Large intestine (tissue), 3 donors: ENCODE measurements around the gene SLC15A4. TPM values are rescaled to one million over a fixed set of nuclear protein-coding genes. Genes with fewer than 3 reads are reported as not detected.
"Not testable (repeated sequence)": the region's sequence is repeated elsewhere in the genome, so short reads cannot be mapped to it uniquely, and the experiment has no call there.

Source experiments
- DNase-seq, 2 donors: peaks; one replicate each; pipeline versions ENCODE4 v3.0.0 to v3.0.0-alpha.2; 2013
- H3K27ac ChIP-seq: one replicate; pipeline ENCODE4 v1.5.1; 2013; ENCODE audit warnings: low read length
- H3K27me3 ChIP-seq: 2 replicates; pipeline ENCODE4 v1.6.1; 2013; ENCODE audit warnings: low read length; ENCODE audit not compliant: control insufficient read depth, insufficient read depth
- H3K36me3 ChIP-seq: 2 replicates; pipeline ENCODE4 v1.6.1; 2013; ENCODE audit warnings: low read length; ENCODE audit not compliant: control insufficient read depth, insufficient read depth
- H3K4me1 ChIP-seq: one replicate; pipeline ENCODE4 v1.6.1; 2013; ENCODE audit warnings: low read length; ENCODE audit not compliant: control insufficient read depth, insufficient read depth
- H3K4me3 ChIP-seq: one replicate; pipeline ENCODE4 v1.5.1; 2013; ENCODE audit warnings: low read length
- H3K9me3 ChIP-seq: one replicate; pipeline ENCODE4 v1.6.1; 2013; ENCODE audit warnings: mild to moderate bottlenecking, low read depth, low read length, moderate library complexity; ENCODE audit not compliant: control insufficient read depth
- WGBS: methylation state at CpG from one replicate; pipeline ENCODE4 v1.1.5; 2013; ENCODE audit warnings: low lambda C conversion rate; ENCODE audit not compliant: insufficient coverage; 5-methylcytosine and 5-hydroxymethylcytosine counted together
- polyA plus RNA-seq: library from polyadenylated mRNA; unstranded; fragments of 120-200 nt; gene quantifications from one replicate; pipeline ENCODE4 v1.2.1, GENCODE V29; 2013

The SLC15A4 gene
- polyA plus RNA-seq, 1 donor = 21.5 TPM

- DNase-seq = no peak
- Histone ChIP-seq H3K9me3 (no peaks in the 10 kb centered on the region), H3K27ac (no peak overlapping the region), H3K4me3 (no peak overlapping the region), H3K36me3 (no peaks in the 10 kb centered on the region), H3K4me1 (no peaks in the 10 kb centered on the region), H3K27me3 (peaks cover 38% of the 10 kb centered on the region)
- WGBS = 100% methylated on average over 2 of the region's 7 CpGs
These were observed 33.0 kb upstream of the SLC15A4 start for GRCh38 chr12:128856791-128857078.

DNA sequence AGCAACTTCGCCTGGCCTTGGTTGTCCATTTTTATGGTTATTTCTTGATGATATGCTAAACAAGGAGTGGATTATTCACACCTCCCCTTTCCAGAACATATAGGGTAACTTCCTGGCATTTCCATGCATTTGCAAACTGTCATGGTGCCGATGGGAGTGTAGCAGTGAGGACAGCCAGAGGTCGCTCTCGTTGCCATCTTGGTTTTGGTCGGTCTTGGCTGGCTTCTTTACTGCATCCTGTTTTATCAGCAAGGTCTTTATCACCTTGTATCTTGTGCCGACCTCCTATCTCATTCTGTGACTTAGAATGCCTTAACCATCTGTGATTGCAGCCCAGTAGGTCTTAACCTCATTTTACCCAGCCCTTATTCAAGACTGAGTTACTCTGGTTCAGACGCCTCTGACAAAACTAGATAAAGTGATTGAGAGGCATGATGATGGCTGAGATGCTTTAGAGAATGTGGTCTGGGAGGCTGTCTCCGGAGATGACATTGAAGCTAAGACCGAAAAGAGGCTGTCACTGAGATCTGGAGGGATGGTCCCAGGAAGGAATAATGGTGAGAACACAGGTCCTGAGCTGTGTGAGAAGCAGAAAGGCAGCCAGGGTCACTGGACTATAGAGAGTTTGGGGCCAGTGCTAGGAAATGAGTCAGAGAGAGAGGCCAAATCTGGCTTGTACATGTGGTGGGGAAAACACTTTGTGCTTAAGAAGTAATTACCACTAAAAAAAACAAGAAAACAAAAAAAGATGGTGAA is 32.5 kb upstream of the SLC15A4 start:
- Histone ChIP-seq H3K9me3 (no peaks in the 10 kb centered on the region), H3K4me3 (no peak overlapping the region), H3K27me3 (peaks cover 38% of the 10 kb centered on the region), H3K4me1 (no peaks in the 10 kb centered on the region), H3K27ac (no peak overlapping the region), H3K36me3 (no peaks in the 10 kb centered on the region)
- DNase-seq = no peak
- 90% methylated on average over 2 of the region's 9 CpGs for WGBS

GRCh38 chr12:128853600-128854197 is 29.9 kb upstream of the SLC15A4 start:
- WGBS = no CpG with 5 or more reads among the region's 74 CpGs
- Histone ChIP-seq H3K4me3 (no peak overlapping the region), H3K4me1 (no peaks in the 10 kb centered on the region), H3K9me3 (no peaks in the 10 kb centered on the region), H3K36me3 (no peaks in the 10 kb centered on the region), H3K27me3 (peaks cover 41% of the 10 kb centered on the region), H3K27ac (no peak overlapping the region)
- DNase-seq = peak in 1 of 2 donors; percentile 9

DNA sequence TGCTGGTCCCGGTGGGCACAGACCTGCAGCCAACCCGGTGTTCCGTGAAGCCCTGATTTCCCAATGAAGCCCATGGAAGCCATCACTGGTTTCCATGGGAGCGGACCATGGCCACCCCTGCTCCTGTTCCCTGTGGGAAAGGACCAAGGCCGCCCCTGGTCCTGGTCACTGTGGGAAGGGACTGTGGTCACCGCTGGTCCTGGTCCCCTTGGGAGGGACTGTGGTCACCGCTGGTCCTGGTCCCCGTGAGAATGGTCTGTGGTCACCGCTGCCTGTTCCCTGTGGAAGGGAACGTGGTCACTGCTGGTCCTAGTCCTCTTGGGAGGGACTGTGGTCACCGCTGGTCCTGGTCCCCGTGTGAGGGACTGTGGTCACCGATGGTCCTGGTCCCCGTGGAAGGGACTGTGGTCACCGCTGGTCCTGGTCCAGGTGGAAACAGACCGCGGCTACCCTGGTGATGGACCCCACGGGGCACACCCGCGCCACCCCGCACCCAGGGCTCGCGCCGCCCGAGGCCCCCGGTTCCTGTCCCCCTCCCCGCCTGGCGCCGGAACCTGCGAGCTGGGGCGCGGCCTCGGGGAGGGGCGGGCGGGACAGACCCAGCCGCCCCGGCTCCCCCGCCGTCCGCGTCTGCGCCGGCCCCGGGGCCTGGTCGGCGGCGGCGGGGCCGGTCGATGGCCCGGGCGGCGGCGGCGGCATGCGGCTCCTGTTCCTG is 29.3 kb upstream of the SLC15A4 start, which contains the start of gene GLT1D1:
Gene GLT1D1 (plus strand): TSS at position 594 of the 715 bp plus-strand sequence. CDS start 104 bp downstream, at position 698.
- H3K27ac ChIP-seq = no peak within 1 kb of the TSS
- DNase-seq = no peak
- H3K4me3 ChIP-seq = no peak within 1 kb of the TSS
- H3K9me3 ChIP-seq = no peaks in the 10 kb centered on the region
- H3K36me3 ChIP-seq = no peaks in the 10 kb centered on the region
- no peaks in the 10 kb centered on the region for H3K4me1 ChIP-seq
- no CpG with 5 or more reads among the region's 56 CpGs for WGBS
- H3K27me3 ChIP-seq = peaks cover 41% of the 10 kb centered on the region

GRCh38 chr12:128852026-128852698 is 28.4 kb upstream of the SLC15A4 start:
- H3K27ac ChIP-seq = no peak overlapping the region
- no CpG with 5 or more reads among the region's 8 CpGs for WGBS

DNA sequence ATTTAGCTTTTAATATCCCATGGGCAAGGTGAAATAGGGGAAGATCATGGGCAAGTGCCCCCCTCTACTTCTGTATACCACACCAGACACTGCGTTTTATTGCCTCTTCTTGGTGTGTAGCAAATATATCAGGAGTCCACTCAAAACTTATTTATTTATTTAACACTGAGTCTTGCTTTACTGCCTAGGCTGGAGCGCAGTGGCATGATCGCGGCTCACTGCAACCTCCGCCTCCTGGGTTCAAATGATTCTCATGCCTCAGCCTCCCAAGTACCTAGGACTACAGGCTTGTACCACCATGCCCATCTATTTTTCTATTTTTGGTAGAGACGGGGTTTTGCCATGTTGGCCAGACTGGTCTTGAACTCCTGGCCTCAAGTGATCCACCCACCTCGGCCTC is 27.7 kb upstream of the SLC15A4 start:
- not testable (repeated sequence) for H3K4me1 ChIP-seq, DNase-seq, H3K4me3 ChIP-seq, H3K27ac ChIP-seq, H3K36me3 ChIP-seq, H3K9me3 ChIP-seq
- H3K27me3 ChIP-seq = peaks cover 41% of the 10 kb centered on the region
- WGBS = no CpG with 5 or more reads among the region's 7 CpGs

More at GRCh38 chr12:128852026-128852698, 28.4 kb upstream of the SLC15A4 start:
- DNase-seq = no peak
- no peak overlapping the region for H3K4me3 ChIP-seq
- H3K27me3 ChIP-seq = peaks cover 41% of the 10 kb centered on the region
- no peaks in the 10 kb centered on the region for H3K9me3 ChIP-seq
- H3K4me1 ChIP-seq = no peaks in the 10 kb centered on the region
- H3K36me3 ChIP-seq = no peaks in the 10 kb centered on the region

- Histone ChIP-seq H3K27ac (no peak overlapping the region), H3K36me3 (no peaks in the 10 kb centered on the region), H3K4me3 (no peak overlapping the region), H3K27me3 (peaks cover 40% of the 10 kb centered on the region), H3K9me3 (no peaks in the 10 kb centered on the region), H3K4me1 (no peaks in the 10 kb centered on the region)
- WGBS = no CpG with 5 or more reads among the region's 3 CpGs
- no peak for DNase-seq
These were observed 26.6 kb upstream of the SLC15A4 start for GRCh38 chr12:128850400-128850799.

DNA sequence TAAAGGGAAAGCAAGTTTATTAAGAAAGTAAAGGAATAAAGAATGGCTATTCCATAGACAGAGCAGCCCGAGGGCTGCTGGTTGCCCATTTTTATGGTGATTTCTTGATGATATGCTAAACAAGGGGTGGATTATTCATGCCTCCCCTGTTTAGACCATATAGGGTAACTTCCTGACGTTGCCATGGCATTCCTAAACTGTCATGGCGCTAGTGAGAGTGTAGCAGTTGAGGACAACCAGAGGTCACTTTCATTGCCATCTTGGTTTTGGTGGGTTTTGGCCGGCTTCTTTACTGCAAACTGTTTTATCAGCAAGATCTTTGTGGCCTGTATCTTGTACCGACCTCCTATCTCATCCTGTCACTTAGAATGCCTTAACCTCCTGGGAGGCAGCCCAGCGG is 26.0 kb upstream of the SLC15A4 start:
- no CpG with 5 or more reads among the region's 6 CpGs for WGBS
- not testable (repeated sequence) for H3K9me3 ChIP-seq, H3K4me3 ChIP-seq, DNase-seq, H3K36me3 ChIP-seq, H3K4me1 ChIP-seq, H3K27ac ChIP-seq
- peaks cover 35% of the 10 kb centered on the region for H3K27me3 ChIP-seq

GRCh38 chr12:128848371-128848770 is 24.6 kb upstream of the SLC15A4 start:
- no peak for DNase-seq
- Histone ChIP-seq H3K27ac (no peak overlapping the region), H3K9me3 (no peaks in the 10 kb centered on the region), H3K4me3 (no peak overlapping the region), H3K27me3 (peaks cover 23% of the 10 kb centered on the region), H3K4me1 (no peaks in the 10 kb centered on the region), H3K36me3 (no peaks in the 10 kb centered on the region)
- no CpG with 5 or more reads among the region's 14 CpGs for WGBS

DNA sequence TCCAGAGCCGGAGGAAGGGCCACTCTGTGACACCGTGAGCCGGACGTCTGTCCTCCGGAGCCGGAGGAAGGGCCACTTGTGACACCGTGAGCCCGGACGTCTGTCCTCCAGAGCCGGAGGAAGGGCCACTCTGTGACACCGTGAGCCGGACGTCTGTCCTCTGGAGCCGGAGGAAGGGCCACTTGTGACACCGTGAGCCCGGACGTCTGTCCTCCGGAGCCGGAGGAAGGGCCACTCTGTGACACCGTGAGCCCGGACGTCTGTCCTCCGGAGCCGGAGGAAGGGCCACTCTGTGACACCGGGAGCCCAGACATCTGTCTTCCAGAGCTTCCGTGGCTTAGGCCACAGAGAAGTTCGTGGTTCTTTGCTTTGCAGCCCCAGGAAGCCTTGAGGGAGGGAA is 22.9 kb upstream of the SLC15A4 start:
- H3K27ac ChIP-seq, H3K9me3 ChIP-seq, H3K27me3 ChIP-seq, H3K36me3 ChIP-seq, H3K4me3 ChIP-seq, H3K4me1 ChIP-seq, DNase-seq: not testable (repeated sequence)
- WGBS = no CpG with 5 or more reads among the region's 27 CpGs
